CD4-positive, alpha-beta T cell (primary cell): ENCODE measurements around the gene APC2. TPM values are rescaled to one million over a fixed set of nuclear protein-coding genes. Genes with fewer than 3 reads are reported as not detected.

Experiments used
- ATAC-seq: fragments of 200-7000 bp; cut with Tn5 transposase; one replicate; pipeline ENCODE4 v1.10.0; 2022; ENCODE audit warnings: mild to moderate bottlenecking; ENCODE audit not compliant: poor library complexity
- CTCF ChIA-PET: fragments of 350-600 bp; sonication (Branson Sonifier 250); formaldehyde crosslinking; loops from one replicate; lab custom pipeline; 2021; ENCODE audit warnings: antibody characterized with exemption, inconsistent platforms; lab: Charles Lee
- POLR2A ChIA-PET: fragments of 350-600 bp; sonication (Branson Sonifier 250); formaldehyde crosslinking; loops from one replicate; lab custom pipeline; 2021; ENCODE audit warnings: antibody characterized with exemption, inconsistent platforms; lab: Charles Lee
- DNase-seq, 14 experiments: peaks; one replicate each; pipeline ENCODE4 v3.0.0-alpha.2; 2013 to 2020; ENCODE audit warnings: mixed read lengths in 2 of 14
- H3K27ac ChIP-seq, 2 donors: one replicate each; pipeline versions ENCODE4 v1.5.1 to v1.7.0; 2013; ENCODE audit warnings: low read length in 2 of 2, low read depth in 1 of 2, mild to moderate bottlenecking in 1 of 2
- H3K27me3 ChIP-seq, 2 experiments: 1 replicate in 1 of 2; 2 replicates in 1 of 2; pipeline versions ENCODE4 v1.6.1 to v1.7.0; 2013; ENCODE audit warnings: low read length in 2 of 2, control low read depth in 1 of 2, mild to moderate bottlenecking in 1 of 2, moderate library complexity in 1 of 2; ENCODE audit not compliant: insufficient read depth in 2 of 2, control insufficient read depth in 1 of 2
- H3K36me3 ChIP-seq: one replicate; pipeline ENCODE4 v1.6.1; 2013; ENCODE audit warnings: low read length, control low read depth; ENCODE audit not compliant: insufficient read depth
- H3K4me1 ChIP-seq: one replicate; pipeline ENCODE4 v1.6.1; 2013; ENCODE audit warnings: low read length, control low read depth; ENCODE audit not compliant: insufficient read depth
- H3K4me3 ChIP-seq: one replicate; pipeline ENCODE4 v1.5.1; 2013; ENCODE audit warnings: mild to moderate bottlenecking, low read length, moderate library complexity
- H3K9me3 ChIP-seq, 2 experiments: 1 replicate in 1 of 2; 2 replicates in 1 of 2; pipeline versions ENCODE4 v1.6.1 to v1.7.0; 2013; ENCODE audit warnings: low read length in 2 of 2, mild to moderate bottlenecking in 2 of 2, control low read depth in 1 of 2, moderate library complexity in 1 of 2; ENCODE audit not compliant: control insufficient read depth in 1 of 2, insufficient read depth in 1 of 2
- H3K27ac Mint-ChIP-seq: one replicate; pipeline ENCODE4 v1.8.0; 2020; ENCODE audit warnings: mixed read lengths
- H3K27me3 Mint-ChIP-seq: one replicate; pipeline ENCODE4 v1.8.0; 2021; ENCODE audit warnings: mixed read lengths
- H3K36me3 Mint-ChIP-seq: one replicate; pipeline ENCODE4 v1.8.0; 2021; ENCODE audit warnings: low read depth, mixed read lengths
- H3K4me1 Mint-ChIP-seq: one replicate; pipeline ENCODE4 v1.8.0; 2021; ENCODE audit warnings: low read depth, mixed read lengths
- H3K4me3 Mint-ChIP-seq: one replicate; pipeline ENCODE4 v1.8.0; 2020; ENCODE audit warnings: mild to moderate bottlenecking, mixed read lengths
- H3K9me3 Mint-ChIP-seq: one replicate; pipeline ENCODE4 v1.8.0; 2020; ENCODE audit warnings: mixed read lengths
- intact Hi-C, 2 experiments: fragments of 100-400 bp; cut with DNase I in 1 of 2; cut with micrococcal nuclease in 1 of 2; formaldehyde crosslinking; loops; one replicate each; pipeline versions ENCODE4 v1.15.1 to v1.9.0; 2023 to 2025; cut with DNase I, micrococcal nuclease
- total RNA-seq, 174 experiments: library from RNA in 2 of 174; stranded (reverse) in 2 of 174; gene quantifications; one replicate each; pipeline ENCODE4 v1.2.3 and lab custom pipeline; 2021 to 2026
- TF ChIP-seq, protein P1 (sequence below): fragments of 200-600 bp; IDR thresholded peaks from one replicate; pipeline ENCODE4 v1.8.0; 2022; ENCODE audit warnings: antibody characterized with exemption, mild to moderate bottlenecking

Gene APC2
- total RNA-seq, 2 experiments from 2014 or later = 0.20 to 0.30 TPM

- Histone ChIP-seq H3K9me3 (peaks cover 0 to 8% of the 10 kb centered on the region in 2 experiments), H3K27me3 (peaks cover 0 to 3% of the 10 kb centered on the region in 2 experiments), H3K36me3 (no peaks in the 10 kb centered on the region), H3K4me3 (no peak overlapping the region), H3K4me1 (peaks cover 23% of the 10 kb centered on the region), H3K27ac (no peak overlapping the region)
- DNase-seq (no peak), ATAC-seq (no peak)
- ChIA-PET CTCF (no interaction called here), POLR2A (no interaction called here)
- intact Hi-C loops = loop anchor here in 1 of 2 experiments (1.0 kb wide), 1 partner anchor 25 kb away; no protein-coding TSS in a partner anchor
- H3K36me3 Mint-ChIP-seq = peaks cover 4% of the 10 kb centered on the region
- no peaks in the 10 kb centered on the region for H3K27me3 Mint-ChIP-seq
- H3K4me1 Mint-ChIP-seq = peaks cover 12% of the 10 kb centered on the region
- H3K4me3 Mint-ChIP-seq = peak overlapping the region; percentile 84
- H3K27ac Mint-ChIP-seq = no peak overlapping the region
- TF ChIP-seq, protein P1, sequence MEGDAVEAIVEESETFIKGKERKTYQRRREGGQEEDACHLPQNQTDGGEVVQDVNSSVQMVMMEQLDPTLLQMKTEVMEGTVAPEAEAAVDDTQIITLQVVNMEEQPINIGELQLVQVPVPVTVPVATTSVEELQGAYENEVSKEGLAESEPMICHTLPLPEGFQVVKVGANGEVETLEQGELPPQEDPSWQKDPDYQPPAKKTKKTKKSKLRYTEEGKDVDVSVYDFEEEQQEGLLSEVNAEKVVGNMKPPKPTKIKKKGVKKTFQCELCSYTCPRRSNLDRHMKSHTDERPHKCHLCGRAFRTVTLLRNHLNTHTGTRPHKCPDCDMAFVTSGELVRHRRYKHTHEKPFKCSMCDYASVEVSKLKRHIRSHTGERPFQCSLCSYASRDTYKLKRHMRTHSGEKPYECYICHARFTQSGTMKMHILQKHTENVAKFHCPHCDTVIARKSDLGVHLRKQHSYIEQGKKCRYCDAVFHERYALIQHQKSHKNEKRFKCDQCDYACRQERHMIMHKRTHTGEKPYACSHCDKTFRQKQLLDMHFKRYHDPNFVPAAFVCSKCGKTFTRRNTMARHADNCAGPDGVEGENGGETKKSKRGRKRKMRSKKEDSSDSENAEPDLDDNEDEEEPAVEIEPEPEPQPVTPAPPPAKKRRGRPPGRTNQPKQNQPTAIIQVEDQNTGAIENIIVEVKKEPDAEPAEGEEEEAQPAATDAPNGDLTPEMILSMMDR = no peak
- H3K9me3 Mint-ChIP-seq = no peaks in the 10 kb centered on the region
These were observed 42.6 kb downstream of the APC2 start for GRCh38 chr19:1492474-1493006.

DNA sequence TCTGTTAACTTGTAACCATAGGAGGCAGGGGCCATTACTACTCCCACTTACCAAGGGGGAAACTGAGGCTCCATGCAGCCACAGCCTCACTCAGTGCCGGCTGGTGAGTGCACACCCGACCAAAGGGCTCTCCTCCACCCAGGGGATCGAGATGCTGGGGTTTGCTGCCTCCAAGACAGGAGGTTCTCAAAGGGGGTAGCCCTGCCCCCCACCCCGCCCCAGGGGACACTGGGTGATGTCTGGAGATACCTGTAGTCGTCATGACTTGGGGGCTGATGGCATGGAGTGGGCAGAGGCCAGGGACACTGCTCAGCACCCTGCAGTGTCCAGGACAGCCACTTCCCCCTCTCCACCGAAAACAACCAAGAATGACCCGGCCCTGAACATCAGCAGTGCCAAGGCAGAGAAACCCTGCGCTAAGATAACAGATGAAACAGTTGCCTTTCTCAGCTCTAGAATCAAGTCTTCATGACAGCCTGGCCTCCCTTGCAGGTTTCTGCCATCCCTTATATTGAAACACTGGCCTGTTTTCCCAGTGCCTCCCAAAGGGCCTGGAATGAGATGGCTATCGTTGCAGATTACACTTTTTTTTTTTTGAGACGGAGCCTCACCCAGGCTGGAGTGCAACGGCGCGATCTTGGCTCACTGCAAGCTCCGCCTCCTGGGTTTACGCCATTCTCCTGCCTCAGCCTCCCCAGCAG lies 44.3 kb downstream of the APC2 start:
- Histone ChIP-seq H3K4me1 (peaks cover 21% of the 10 kb centered on the region), H3K36me3 (no peaks in the 10 kb centered on the region), H3K9me3 (peaks cover 0 to 14% of the 10 kb centered on the region in 2 experiments), H3K27ac (no peak overlapping the region), H3K4me3 (no peak overlapping the region), H3K27me3 (peaks cover 0 to 3% of the 10 kb centered on the region in 2 experiments)
- no peak overlapping the region for H3K27ac Mint-ChIP-seq
- ATAC-seq (no peak), DNase-seq (no peak)
- H3K9me3 Mint-ChIP-seq = no peaks in the 10 kb centered on the region
- H3K36me3 Mint-ChIP-seq = peaks cover 4% of the 10 kb centered on the region
- intact Hi-C loops = no loop called here
- TF ChIP-seq, protein P1 = no peak
- POLR2A ChIA-PET = no interaction called here
- CTCF ChIA-PET = no interaction called here
- H3K4me1 Mint-ChIP-seq = peaks cover 11% of the 10 kb centered on the region
- no peak overlapping the region for H3K4me3 Mint-ChIP-seq
- no peaks in the 10 kb centered on the region for H3K27me3 Mint-ChIP-seq

DNA sequence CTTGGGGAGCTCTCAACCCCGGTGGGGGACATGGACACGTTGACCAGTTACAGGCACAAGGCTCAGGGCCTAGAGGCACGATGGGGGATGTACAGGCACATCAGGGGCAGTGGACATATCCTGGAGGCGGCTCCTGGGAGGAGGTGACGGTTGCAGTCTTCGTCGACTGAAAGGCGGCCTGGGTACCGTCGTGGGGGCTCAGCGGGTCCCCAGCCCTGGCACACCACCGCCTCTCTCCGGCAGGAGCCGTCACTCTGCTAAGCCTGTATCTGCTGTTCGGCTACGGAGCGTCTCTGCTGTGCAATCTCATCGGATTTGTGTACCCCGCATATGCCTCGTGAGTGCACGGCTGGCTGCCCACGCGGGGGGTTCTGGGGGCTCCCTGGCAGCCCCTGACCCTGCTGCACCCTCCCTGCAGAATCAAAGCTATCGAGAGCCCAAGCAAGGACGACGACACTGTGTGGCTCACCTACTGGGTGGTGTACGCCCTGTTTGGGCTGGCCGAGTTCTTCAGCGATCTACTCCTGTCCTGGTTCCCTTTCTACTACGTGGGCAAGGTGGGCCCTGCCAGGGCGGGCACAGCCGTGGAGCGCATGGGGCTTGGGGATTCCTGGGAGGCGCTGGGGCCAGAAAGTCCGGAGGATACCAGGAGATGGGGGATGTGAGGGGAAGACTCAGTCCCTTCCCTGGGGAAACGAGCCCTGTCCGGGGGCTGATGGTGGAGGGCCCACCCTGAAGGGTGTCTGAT lies 45.3 kb downstream of the APC2 start:
- Mint-ChIP-seq H3K4me1 (peaks cover 6% of the 10 kb centered on the region), H3K9me3 (no peaks in the 10 kb centered on the region), H3K4me3 (no peak overlapping the region), H3K27ac (no peak overlapping the region), H3K36me3 (peaks cover 4% of the 10 kb centered on the region), H3K27me3 (no peaks in the 10 kb centered on the region)
- DNase-seq (no peak), ATAC-seq (no peak)
- intact Hi-C loops = no loop called here
- H3K9me3 ChIP-seq = peaks cover 0 to 14% of the 10 kb centered on the region in 2 experiments
- H3K27ac ChIP-seq = no peak overlapping the region
- peaks cover 11% of the 10 kb centered on the region for H3K4me1 ChIP-seq
- no peak overlapping the region for H3K4me3 ChIP-seq
- no peaks in the 10 kb centered on the region for H3K36me3 ChIP-seq
- TF ChIP-seq, protein P1 = no peak
- CTCF ChIA-PET = no interaction called here
- POLR2A ChIA-PET = no interaction called here
- H3K27me3 ChIP-seq = peaks cover 0 to 3% of the 10 kb centered on the region in 2 experiments
